Renal cortical epithelial cell (primary cell): ENCODE data around the gene TCEAL7. TPM values are rescaled to one million over a fixed set of nuclear protein-coding genes. Genes with fewer than 3 reads are reported as not detected.

ENCODE experiments used
- DNase-seq: peaks from one replicate; pipeline ENCODE4 v3.0.0-alpha.2; 2011; ENCODE audit warnings: low read depth
- total RNA-seq: library from RNA; depleted of rRNA; stranded (reverse); fragments of >200 nt; gene quantifications from 2 replicates; pipeline ENCODE4 v1.2.3, GENCODE V29; 2014

Gene TCEAL7
- total RNA-seq, 1 donor from 2014 or later = 2.8 TPM

- DNase-seq = peak; percentile 14
Observed at GRCh38 chrX:103367502-103367901, 37.5 kb downstream of the TCEAL7 start.

DNA sequence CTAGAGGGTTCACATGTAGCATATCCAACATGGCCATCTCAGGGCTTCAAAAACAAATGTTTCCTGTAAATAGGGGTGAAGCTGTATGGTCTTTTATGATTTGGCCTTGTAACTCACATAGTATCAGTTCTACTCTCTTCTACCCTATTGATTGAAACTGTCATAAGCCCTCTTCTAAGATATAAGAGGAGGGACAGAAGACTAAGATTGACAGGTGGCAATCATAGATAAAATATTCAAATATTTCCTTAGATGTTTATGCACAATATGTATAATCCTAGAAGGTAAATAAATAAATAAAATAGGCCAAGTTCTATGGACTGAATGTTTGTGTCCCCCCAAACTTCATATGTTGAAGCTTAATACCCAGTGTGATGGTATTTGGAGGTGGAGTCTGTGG, 39.4 kb downstream of the TCEAL7 start:
- no peak for DNase-seq

- DNase-seq = no peak
Observed at GRCh38 chrX:103372886-103373285, 42.8 kb downstream of the TCEAL7 start.

DNA sequence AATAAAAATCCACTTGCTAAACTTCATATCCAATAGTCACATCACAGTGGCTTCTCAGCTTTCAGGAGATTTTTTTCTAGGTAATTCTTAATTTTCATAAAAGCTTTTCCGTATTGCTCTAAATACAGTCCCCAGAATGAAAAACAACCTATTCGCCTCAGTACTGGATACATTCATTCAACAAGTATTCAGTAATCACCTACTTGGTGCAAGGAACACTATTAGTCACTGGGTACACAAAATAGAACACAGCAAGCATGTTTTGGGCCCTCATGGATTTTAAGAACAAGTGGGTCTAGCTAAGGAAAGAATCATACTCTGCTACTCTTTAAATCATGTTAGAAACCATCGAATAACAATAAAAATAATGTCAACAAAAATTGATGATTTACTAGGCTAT, 43.5 kb downstream of the TCEAL7 start:
- DNase-seq = peak; percentile 68

DNA sequence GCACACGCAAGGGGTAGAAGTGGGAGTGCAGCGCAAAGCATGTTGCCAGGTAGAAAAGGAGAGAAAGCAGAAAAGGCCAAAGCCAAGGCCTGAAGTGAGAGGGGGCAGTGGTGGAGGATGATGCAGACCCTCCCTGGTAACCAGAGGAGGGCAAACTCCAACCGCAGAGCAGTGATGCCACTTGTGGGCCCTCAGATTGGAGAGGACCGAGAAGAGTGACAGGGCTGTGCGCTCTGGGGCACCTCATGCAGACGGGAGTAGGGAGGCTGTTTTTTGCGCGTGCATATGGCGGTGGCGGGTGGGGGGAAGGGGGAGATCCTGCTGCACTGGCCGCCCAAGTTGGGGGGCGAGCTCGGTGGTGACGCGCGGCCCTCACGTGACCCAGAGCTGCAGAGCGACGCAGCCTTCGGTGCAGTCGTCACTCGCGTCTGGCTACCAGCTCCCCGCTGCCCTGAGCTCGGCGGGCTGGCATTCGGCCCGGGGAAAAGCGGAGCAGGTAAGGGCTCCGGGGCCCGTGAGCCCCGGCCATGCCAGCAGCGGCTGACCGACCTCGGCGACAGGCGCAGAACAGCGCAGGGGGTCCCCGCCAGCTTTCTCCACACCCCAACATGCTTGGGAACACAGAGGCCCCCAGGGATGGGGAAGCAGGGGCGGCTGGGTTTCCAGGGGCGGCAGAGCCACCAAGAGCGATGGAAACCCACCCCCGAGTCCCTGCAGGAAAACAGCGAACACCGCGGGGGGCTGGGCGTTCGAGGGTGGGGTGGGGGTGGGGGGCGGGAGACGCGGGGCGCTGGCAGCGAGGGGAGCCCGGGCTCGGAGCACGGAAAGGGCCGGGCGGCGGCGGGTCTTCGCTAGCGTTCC, 46.3 kb downstream of the TCEAL7 start, which contains the start of gene BEX3:
TSS of gene BEX3 (plus strand) at position 421 of the 861 bp plus-strand sequence. CDS start 984 bp downstream, outside the sequence.
- DNase-seq = no peak

DNA sequence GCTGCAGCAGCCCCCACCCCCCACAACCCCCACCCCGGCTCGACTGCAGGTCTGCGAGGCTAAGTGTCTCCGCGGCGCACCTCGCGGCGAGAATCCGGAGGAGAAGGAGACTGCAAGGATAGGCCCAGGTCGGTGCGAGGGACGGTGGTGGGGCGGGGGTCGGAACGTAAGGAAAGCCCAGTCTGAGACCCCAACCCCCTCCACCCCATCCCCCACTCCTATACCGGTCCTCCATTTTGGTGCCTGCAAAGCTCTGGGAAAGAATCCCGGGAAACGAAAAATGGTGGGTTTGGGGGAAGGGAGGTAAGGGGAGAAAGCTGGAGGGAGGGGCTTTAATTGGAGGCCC, 46.9 kb downstream of the TCEAL7 start:
- DNase-seq = no peak

GRCh38 chrX:103378990-103379389, 49.0 kb downstream of the TCEAL7 start:
- DNase-seq = no peak

Other genes starting within 250 kb of the TCEAL7 start
- 0.35 TPM in 1 of 2 replicates, not detected in the other for gene NXF3, start 237.1 kb upstream of the TCEAL7 start, total RNA-seq
- gene BEX4, start 115.1 kb upstream of the TCEAL7 start, total RNA-seq = 43.1 and 50.6 TPM in 2 replicates
- gene TCEAL8, start 75.1 kb upstream of the TCEAL7 start, total RNA-seq = 99.0 and 153 TPM in 2 replicates
- not detected in 2 replicates for gene TCEAL5, start 53.5 kb upstream of the TCEAL7 start, total RNA-seq
- gene BEX2, start 19.2 kb upstream of the TCEAL7 start, total RNA-seq = 18.0 and 26.9 TPM in 2 replicates
- gene TCEAL9, start 26.3 kb downstream of the TCEAL7 start, total RNA-seq = 123 and 164 TPM in 2 replicates
- gene BEX3, start 46.3 kb downstream of the TCEAL7 start, total RNA-seq = 155 and 424 TPM in 2 replicates
- gene RAB40A, start 189.2 kb downstream of the TCEAL7 start, total RNA-seq = 0.25 TPM in 1 of 2 replicates, not detected in the other